NOMO-1 (cell line): ENCODE data around the gene RAB26.
"Not testable (repeated sequence)": the region's sequence is repeated elsewhere in the genome, so short reads cannot be mapped to it uniquely, and the experiment has no call there.

Experiments
- DNase-seq, 2 experiments: peaks; one replicate each; lab custom pipeline; 2025; ENCODE audit not compliant: unreplicated experiment in 2 of 2; lab: John Stamatoyannopoulos, UW

Gene RAB26

DNA sequence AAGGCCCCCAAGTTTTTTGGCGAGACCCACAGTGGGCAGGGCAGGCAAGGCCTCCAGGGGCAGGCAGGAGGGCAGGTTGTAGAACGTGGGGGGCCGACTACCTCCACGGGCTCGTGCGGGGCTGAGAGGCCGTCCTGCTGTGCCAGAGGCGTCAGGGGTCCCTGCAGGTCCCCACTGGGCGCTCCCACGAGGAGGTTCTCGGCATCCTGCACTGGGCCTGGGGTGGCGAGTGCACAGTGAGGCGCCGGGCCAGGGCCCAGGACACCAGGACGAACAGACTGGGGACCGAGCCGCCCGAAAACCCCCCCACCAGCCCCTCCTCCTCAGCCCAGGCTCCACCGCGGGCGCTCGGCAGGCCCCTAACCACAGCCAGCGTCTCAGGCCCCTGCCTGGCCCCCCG, 32.0 kb upstream of the RAB26 start:
- DNase-seq: not testable (repeated sequence)

- DNase-seq: not testable (repeated sequence)
Measured at GRCh38 chr16:2117341-2117740, 31.1 kb upstream of the RAB26 start.

DNA sequence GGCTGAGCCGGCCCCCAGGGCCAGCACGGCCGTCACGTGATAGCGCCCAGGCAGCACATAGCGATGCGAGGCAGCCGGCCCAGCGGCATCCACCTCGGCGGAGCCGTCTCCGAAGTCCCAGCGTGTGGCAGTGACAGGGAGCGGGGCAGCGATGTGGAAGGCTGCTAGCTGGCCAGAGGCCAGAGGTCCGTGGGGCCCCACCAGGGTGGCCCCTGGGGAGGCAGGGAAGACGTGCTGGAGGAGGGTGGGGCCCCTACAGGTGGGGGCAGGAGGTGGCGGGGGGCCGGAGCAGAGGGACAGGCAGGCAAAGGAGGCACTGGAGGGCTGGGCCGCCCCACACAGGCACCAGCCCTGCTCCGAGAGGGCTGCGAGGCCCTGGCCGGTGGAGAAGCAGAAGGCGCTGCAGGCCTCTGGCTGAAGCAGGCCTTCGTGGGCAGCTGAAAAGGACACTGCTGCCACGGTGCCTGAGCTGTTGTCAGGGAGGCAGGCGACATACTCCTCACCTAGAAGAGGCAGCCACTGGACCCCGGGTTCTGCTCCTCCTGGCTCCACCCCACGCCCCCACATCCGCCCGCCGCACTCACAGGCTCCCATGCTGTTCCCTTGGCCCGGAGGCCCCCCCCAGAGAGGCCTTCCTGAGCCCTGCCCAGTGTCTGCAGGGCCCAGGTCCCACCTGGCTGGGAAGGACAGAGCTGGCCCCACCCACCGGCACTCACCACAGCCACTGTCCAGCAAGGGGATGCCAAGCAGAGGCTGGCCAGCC, 30.3 kb upstream of the RAB26 start:
- DNase-seq: not testable (repeated sequence)

DNA sequence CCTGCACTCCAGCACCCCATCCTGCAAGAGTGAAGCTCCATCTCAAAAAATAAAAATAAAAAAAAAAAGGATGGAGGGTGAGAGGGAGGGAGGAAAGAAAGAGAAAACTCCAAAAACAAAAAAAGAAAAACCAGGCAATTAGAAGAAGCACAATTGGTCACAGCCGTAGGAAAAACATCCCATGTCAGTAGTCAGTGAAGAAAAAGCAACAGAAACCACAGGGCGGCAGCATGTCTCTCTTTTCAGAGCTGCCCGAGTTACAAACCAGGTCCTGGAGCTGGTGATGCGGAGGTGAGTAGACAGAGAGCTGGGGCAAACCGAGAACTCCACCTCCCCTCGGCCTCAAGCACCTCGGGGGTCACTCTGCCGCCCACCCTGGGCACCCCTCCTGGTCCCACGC, 27.1 kb upstream of the RAB26 start:
- not testable (repeated sequence) for DNase-seq

GRCh38 chr16:2121853-2122252, 26.6 kb upstream of the RAB26 start:
- no peak for DNase-seq

- DNase-seq: no peak
Measured at GRCh38 chr16:2122429-2122828, 26.0 kb upstream of the RAB26 start.

- not testable (repeated sequence) for DNase-seq
Measured at GRCh38 chr16:2122934-2123683, 25.3 kb upstream of the RAB26 start.

- not testable (repeated sequence) for DNase-seq
Measured at GRCh38 chr16:2123706-2124376, 24.6 kb upstream of the RAB26 start.

GRCh38 chr16:2124377-2124693, 24.1 kb upstream of the RAB26 start:
- not testable (repeated sequence) for DNase-seq

DNA sequence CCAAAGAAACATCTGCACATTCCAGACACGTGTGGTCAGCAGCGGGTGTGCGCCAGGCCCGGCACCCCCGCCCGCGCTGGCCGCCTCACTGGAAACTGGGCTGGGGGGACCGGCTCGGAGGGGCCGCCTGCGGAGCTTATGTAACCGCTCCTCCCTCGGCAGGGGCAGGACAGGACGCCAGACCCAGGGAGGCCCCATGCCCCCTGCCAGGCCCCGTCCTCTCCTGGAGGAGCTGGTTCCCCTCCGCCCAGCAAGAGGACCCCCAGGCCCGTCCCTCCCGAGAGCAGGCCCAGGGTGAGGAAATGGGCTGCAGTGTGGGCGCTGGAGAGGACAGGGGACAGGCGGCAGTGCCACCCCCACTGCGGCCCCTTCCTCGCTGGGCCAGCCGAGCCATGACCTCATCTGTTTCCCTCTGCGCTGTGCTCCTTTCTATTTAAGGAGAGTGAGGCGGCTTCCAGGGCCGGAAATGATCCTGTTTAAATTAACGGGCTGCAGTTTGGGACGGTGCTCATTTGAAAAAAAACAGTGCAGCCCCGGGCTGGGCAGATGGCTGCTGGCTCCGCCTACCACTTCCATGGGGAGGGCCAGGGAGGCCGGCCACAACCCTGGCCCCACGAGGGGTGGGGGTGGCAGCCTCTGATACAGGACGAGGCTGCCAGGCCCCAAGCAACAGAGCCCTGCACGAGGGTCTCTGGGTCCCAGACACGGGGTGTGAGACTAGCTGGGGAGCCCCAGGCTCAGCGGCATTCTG, 23.6 kb upstream of the RAB26 start:
- DNase-seq: not testable (repeated sequence)

GRCh38 chr16:2125609-2126008, 22.8 kb upstream of the RAB26 start:
- not testable (repeated sequence) for DNase-seq

DNA sequence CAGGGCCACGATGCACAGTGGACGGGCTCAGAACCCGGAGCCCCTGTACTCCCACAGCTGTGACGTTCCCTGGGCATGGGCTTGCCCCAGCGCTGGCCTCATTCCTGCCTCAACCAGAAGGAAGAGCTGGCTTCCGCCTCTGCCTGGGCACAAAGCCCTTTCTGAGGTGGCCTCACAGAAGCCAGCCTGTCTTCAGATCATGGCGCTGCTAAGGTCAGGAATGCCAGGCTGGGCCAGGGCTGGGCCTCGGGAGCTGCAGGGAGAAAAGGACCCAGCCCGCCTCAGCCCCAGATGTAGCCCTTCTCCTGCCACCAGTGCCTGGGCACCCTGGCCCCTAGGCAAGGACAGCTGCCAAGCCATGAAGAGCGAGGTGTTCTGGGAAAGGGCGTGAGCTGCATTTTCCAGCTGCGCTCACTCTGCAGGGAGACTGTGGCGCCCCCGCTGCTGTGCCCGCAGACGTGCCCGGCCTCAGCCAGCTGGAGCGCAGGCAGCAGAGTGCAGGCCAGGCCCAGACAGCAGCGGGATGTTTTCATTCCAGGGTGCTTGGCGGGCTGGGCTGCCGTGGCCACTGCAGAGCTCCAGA, 22.2 kb upstream of the RAB26 start:
- not testable (repeated sequence) for DNase-seq

DNA sequence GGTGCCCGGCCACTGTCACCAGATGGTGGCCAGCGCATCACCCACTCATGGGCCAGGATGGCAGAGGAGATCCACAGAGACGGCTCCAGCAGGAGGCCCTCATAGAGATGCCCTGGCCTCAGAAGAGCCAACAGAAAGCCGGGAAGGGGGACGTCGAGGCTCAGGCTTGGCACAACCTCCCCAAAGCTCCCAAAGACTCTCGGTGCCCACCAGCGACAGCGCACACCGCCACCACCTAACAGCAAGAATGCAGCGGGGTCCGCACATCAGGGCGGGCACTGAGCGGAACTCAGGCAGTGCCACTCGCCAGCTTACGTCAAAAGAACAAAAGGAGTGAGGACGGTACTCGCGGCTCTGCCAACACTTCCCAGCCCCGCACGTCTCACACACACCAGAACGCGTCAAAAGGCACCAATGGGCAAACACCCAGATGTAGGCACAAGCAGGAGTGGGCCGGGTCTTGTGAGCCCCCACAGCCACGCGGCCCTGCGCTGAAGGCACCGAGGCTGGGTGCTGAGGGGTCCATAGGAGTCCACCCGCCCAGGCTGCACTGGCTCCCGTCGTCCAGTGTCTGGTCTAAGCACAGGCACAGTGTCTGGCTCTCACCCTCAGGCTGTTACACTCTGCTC, 21.4 kb upstream of the RAB26 start:
- DNase-seq: not testable (repeated sequence)

GRCh38 chr16:2127630-2128280, 20.7 kb upstream of the RAB26 start:
- DNase-seq: not testable (repeated sequence)

- DNase-seq: not testable (repeated sequence)
Measured at GRCh38 chr16:2129251-2129650, 19.2 kb upstream of the RAB26 start.

DNA sequence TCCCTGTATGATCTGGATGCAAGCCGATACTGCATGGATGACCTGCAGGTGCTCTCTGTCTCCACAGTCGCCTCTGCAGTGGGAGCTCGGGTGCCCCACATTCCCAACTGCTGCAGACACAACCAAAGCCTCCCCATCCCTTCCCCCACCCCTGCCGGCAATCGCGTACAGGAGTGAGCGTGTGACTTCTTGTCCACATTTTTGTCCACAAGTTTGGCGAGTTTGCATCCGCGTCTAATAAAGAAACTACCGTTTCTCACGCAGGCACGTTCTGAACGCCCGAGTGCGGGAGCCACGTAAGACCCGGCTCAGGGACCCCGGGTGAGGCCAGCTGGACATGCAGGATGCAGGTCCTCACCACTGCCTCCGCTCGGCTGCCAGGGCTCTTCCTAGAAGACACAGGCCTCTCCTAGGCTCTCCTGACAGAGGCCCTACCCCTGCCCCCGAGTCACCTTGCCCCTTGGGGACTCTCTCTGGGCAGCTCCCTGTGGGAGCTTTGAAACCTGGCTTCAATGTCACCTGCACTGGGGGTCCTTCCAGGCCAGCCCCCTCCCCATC, 18.5 kb upstream of the RAB26 start:
- DNase-seq: not testable (repeated sequence)

DNA sequence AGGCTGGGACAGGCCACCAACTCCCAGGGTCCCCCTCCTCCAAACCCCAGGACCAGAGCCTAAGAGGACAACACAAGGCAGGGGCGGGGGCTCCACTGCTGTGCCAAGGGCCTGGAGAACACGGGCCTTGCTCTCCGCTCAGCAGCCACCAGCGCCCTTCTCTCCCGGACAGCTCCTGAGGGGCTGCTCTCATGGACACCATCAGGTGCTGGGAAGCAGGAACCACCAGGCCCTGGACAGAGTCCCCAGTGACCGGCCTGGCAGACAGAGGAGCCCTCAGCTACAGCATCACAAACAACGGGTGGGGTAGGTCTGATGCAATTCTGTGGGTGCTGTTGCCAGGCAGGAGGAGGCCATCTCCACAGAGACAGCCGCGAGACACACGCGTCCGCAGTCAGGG, 14.6 kb upstream of the RAB26 start:
- not testable (repeated sequence) for DNase-seq

DNA sequence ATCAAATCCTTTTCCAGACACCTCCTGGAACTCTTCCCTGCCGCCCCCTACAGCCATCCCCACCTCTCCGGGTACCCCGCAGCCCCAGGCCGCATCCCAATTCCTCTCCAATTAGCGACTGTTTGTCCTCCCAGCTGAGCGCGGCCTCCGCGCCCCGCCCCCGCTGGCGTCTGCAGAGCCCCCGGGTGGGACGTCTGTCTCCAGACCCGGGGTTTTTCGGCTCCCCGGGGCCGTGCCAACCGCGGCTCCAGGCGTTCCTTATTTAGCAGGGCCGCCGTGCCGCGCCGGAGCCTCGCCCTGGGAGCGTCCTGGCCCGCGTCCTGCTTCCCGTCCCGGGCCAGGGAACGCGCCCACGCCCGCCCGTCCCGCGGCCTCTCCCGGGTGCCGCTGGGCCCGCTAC, 13.4 kb upstream of the RAB26 start:
- not testable (repeated sequence) for DNase-seq

GRCh38 chr16:2135770-2136490, 12.5 kb upstream of the RAB26 start, which contains the start of gene PKD1:
Gene PKD1, minus strand, starts transcription at chr16:2135898. Its CDS starts 209 bp downstream, at chr16:2135689.
- peak; percentile 85 to 86 for DNase-seq
